HG02970 (cell line): ENCODE measurements around the gene PCDHGA1.
"Not testable (repeated sequence)": the region's sequence is repeated elsewhere in the genome, so short reads cannot be mapped to it uniquely, and the experiment has no call there.

Experiments used
- ATAC-seq: cut with Tn5 transposase; IDR thresholded peaks from one replicate; pipeline ENCODE4 v1.9.1; 2021; ENCODE audit warnings: mild to moderate bottlenecking, moderate library complexity, moderate number of reproducible peaks; ENCODE audit not compliant: unreplicated experiment, low FRiP score

PCDHGA1 gene

DNA sequence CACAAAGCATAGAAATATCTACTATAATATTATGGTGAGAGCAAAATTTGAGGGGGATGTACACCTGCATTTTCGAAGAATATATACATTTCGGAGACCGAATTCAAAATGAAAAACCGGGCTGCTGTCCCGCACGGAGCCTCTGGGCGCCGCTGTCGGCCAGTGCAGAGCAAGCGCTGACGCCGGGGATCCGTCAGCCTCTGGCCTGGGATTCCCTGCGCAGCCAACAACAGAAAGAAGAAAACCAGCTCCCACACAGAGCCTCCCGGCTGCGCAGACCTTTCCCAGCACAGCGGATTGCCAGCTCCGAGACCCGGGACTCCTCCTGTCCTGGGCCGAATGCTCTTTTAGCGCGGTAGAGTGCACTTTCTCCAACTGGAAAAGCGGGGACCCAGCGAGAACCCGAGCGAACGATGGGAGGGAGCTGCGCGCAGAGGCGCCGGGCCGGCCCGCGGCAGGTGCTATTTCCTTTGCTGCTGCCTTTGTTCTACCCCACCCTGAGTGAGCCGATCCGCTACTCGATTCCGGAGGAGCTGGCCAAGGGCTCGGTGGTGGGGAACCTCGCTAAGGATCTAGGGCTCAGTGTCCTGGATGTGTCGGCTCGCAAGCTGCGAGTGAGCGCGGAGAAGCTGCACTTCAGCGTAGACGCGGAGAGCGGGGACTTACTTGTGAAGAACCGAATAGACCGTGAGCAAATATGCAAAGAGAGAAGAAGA lies 77.6 kb downstream of the PCDHGA1 start, which contains the start of gene PCDHGB6:
TSS of gene PCDHGB6 (plus strand) at position 232 of the 716 bp plus-strand sequence. CDS start at position 414, 182 bp downstream.
- not testable (repeated sequence) for ATAC-seq

DNA sequence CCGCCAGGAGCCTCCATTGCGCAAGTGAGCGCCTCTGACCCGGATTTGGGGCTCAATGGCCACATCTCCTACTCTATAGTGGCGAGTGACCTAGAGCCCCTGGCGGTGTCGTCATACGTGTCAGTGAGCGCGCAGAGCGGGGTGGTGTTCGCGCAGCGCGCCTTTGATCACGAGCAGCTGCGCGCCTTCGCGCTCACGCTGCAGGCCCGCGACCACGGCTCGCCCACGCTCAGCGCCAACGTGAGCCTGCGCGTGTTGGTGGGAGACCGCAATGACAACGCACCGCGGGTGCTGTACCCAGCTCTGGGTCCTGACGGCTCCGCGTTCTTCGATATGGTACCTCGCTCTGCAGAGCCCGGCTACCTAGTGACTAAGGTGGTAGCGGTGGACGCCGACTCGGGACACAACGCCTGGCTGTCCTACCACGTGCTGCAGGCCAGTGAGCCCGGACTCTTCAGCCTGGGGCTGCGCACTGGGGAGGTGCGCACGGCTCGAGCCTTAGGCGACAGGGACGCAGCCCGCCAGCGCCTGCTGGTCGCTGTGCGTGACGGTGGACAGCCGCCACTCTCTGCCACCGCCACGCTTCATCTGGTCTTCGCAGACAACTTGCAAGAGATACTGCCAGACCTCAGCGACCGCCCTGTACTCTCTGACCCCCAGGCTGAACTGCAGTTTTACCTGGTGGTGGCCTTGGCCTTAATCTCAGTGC lies 79.4 kb downstream of the PCDHGA1 start:
- ATAC-seq: no peak

DNA sequence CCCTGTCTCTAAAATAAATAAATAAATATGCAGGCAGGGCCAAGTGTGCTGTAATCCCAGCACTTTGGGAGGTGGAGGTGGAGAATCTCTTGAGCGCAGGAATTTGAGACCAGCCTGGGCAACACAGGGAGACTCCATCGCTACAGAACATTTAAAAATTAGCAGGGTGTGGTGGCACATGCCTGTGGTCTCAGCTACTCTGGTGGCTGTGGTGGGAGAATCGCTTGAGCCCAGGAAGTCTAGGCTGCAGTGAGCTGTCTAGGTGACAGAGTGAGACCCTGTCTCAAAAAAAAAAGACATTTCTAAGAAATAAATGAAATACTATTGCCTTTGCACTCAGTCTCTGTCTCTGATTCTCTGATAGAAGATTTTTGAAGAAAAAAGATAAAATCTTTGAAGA lies 81.3 kb downstream of the PCDHGA1 start:
- no peak for ATAC-seq

DNA sequence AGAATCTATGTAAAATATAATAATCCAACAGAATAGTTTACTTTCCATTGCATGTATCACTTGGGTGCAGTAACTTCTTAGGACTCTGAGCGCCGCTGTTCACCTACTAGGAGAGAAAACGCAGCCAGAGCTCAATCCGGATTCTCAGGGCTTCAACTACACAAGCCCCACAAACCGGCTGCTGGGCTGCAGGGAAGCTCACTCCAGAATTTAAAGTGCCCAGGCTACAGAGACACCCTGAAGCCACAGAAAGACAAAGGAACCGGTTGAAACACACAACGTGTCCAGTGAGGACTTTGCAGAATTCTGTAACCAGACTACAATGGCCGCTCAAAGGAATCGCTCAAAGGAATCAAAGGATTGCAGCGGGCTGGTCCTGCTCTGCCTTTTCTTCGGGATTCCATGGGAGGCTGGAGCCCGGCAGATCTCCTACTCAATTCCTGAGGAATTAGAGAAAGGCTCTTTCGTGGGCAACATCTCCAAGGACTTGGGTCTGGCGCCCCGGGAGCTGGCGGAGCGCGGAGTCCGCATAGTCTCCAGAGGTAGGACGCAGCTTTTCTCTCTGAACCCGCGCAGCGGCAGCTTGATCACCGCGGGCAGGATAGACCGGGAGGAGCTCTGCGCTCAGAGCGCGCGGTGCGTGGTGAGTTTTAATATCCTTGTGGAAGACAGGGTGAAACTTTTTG lies 82.7 kb downstream of the PCDHGA1 start, which contains the start of gene PCDHGA10:
TSS of gene PCDHGA10 (plus strand) at position 134 of the 686 bp plus-strand sequence. CDS start at position 323, 189 bp downstream.
- no peak for ATAC-seq

DNA sequence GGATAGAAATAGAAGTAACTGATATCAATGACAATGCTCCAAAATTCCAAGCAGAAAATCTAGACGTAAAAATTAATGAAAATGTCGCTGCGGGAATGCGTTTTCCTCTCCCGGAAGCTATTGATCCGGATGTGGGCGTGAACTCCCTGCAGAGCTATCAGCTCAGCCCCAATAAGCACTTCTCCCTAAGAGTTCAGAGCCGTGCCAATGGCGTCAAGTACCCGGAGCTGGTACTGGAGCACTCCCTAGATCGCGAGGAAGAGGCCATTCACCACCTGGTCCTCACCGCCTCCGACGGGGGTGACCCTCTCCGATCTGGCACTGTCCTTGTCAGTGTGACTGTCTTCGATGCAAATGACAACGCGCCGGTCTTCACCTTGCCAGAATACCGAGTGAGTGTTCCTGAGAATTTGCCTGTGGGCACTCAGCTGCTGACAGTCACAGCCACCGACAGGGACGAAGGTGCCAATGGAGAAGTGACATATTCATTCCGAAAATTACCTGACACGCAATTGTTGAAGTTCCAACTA lies 83.3 kb downstream of the PCDHGA1 start:
- ATAC-seq: no peak

DNA sequence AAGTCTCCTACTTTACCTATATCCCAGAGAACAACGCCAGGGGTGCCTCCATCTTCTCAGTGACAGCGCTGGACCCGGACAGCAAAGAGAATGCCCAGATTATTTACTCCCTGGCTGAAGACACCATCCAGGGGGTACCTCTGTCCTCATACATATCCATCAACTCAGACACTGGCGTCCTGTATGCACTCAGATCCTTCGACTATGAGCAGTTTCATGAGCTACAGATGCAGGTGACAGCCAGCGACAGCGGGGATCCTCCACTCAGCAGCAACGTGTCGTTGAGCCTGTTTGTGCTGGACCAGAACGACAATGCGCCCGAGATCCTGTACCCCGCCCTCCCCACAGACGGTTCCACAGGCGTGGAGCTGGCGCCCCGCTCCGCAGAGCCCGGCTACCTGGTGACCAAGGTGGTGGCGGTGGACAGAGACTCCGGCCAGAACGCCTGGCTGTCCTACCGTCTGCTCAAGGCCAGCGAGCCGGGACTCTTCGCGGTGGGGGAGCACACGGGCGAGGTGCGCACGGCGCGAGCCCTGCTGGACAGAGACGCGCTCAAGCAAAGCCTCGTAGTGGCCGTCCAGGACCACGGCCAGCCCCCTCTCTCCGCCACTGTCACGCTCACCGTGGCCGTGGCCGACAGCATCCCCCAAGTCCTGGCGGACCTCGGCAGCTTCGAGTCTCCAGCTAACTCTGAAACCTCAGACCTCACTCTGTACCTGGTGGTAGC lies 84.4 kb downstream of the PCDHGA1 start:
- ATAC-seq: not testable (repeated sequence)

DNA sequence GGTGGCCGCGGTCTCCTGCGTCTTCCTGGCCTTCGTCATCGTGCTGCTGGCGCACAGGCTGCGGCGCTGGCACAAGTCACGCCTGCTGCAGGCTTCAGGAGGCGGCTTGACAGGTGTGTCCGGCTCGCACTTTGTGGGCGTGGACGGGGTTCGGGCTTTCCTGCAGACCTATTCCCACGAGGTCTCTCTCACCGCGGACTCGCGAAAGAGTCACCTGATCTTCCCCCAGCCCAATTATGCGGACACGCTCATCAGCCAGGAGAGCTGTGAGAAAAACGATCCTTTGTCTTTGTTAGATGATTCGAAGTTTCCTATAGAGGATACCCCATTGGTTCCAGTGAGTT lies 84.9 kb downstream of the PCDHGA1 start:
- not testable (repeated sequence) for ATAC-seq

DNA sequence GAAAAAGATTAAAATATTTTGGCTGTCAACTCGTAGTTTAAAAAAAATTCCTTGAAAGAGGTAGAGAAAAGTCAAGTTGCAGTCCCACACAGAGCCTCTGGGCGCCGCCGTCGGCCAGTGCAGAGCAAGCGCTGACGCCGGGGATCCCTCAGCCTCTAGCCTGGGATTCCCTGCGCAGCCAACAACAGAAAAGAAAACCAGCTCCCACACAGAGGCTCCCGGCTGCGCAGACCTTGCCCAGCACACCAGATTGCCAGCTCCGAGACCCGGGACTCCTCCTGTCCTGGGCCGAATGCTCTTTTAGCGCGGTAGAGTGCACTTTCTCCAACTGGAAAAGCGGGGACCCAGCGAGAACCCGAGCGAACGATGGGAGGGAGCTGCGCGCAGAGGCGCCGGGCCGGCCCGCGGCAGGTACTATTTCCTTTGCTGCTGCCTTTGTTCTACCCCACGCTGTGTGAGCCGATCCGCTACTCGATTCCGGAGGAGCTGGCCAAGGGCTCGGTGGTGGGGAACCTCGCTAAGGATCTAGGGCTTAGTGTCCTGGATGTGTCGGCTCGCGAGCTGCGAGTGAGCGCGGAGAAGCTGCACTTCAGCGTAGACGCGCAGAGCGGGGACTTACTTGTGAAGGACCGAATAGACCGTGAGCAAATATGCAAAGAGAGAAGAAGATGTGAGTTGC lies 87.3 kb downstream of the PCDHGA1 start, which contains the start of gene PCDHGB7:
TSS of gene PCDHGB7 (plus strand) at position 184 of the 679 bp plus-strand sequence. CDS start at position 367, 183 bp downstream.
- peak; percentile 57 for ATAC-seq

DNA sequence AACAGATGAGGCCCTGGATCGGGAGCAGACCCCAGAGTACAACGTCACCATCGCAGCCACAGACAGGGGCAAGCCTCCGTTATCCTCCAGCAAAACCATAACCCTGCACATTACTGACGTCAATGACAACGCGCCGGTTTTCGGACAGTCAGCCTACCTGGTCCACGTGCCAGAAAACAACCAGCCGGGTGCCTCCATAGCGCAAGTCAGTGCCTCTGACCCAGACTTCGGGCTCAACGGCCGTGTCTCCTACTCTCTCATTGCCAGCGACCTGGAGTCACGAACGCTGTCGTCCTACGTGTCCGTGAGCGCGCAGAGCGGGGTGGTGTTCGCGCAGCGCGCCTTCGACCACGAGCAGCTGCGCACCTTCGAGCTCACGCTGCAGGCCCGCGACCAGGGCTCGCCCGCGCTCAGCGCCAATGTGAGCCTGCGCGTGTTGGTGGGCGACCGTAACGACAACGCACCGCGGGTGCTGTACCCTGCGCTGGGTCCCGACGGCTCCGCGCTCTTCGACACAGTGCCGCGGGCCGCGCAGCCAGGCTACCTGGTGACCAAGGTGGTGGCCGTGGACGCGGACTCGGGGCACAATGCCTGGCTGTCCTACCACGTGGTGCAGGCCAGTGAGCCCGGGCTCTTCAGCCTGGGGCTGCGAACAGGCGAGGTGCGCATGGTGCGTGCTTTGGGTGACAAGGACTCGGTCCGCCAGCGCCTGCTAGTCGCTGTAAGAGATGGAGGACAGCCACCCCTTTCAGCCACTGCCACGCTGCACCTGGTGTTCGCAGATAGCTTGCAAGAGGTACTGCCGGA lies 89.0 kb downstream of the PCDHGA1 start:
- ATAC-seq: no peak

DNA sequence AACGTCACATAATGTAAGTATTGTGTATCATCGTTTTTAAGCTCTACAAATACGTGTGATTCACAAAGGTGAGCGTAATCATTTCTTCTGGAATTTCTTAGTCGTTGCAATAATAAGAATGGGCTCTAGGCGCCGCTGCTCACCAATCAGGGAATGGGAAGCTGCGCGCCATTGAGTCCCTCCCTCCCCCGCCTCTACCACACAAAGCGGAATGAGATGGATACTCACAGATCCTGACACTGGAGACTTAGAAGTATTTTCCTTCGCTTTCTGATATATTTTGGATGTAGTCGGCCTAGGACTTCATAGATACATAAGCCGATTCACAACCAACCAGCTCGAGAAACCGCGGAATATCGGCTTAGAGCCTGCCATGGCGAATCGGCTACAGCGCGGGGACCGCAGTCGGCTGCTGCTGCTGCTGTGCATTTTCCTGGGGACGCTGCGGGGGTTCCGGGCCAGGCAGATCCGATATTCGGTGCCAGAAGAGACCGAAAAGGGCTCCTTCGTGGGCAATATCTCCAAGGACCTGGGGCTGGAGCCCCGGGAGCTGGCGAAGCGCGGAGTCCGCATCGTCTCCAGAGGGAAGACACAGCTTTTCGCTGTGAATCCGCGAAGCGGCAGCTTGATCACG lies 90.7 kb downstream of the PCDHGA1 start, which contains the start of gene PCDHGA11:
TSS of gene PCDHGA11 (plus strand) at position 197 of the 634 bp plus-strand sequence. CDS start at position 374, 177 bp downstream.
- ATAC-seq: no peak

DNA sequence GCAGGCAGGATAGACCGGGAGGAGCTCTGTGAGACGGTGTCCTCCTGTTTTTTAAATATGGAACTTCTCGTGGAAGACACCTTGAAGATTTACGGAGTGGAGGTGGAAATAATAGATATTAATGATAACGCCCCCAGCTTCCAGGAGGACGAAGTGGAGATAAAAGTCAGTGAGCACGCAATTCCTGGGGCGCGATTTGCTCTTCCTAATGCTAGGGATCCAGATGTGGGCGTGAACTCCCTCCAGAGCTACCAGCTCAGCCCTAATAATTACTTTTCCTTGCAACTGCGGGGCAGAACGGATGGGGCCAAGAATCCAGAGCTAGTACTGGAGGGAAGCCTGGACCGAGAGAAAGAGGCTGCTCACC lies 91.2 kb downstream of the PCDHGA1 start:
- ATAC-seq: no peak

DNA sequence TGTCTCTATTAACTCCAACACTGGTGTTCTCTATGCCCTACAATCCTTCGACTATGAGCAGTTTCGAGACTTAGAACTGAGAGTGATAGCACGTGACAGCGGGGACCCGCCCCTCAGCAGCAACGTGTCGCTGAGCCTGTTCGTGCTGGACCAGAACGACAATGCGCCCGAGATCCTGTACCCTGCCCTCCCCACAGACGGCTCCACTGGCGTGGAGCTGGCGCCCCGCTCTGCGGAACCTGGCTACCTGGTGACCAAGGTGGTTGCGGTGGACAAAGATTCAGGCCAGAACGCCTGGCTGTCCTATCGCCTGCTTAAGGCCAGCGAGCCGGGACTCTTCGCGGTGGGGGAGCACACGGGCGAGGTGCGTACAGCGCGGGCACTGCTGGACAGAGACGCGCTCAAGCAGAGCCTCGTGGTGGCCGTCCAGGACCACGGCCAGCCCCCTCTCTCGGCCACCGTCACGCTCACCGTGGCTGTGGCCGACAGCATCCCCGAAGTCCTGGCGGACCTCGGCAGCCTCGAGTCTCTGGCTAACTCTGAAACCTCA lies 92.5 kb downstream of the PCDHGA1 start:
- ATAC-seq: no peak

DNA sequence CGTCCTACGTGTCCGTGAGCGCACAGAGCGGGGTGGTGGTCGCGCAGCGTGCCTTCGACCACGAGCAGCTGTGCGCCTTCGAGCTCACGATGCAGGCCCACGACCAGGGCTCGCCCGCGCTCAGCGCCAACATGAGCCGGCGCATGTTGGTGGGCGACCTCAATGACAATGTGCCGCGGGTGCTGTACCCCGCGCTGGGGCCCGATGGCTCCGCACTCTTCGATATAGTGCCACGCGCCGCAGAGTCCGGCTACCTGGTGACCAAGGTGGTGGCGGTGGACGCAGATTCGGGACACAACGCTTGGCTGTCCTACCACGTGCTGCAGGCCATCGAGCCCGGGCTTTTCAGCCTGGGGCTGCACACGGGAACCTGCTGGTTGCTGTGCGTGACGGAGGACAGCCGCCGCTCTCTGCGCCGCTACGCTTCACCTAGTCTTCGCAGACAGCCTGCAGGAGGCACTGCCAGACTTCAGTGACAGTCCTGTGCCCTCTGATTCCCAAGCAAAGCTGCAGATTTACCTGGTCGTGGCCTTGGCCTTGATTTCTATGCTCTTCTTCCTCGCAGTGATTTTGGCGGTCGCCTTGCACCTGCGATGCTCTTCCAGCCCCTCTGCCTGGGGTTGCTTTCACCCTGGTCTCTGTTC lies 97.6 kb downstream of the PCDHGA1 start:
- no peak for ATAC-seq

DNA sequence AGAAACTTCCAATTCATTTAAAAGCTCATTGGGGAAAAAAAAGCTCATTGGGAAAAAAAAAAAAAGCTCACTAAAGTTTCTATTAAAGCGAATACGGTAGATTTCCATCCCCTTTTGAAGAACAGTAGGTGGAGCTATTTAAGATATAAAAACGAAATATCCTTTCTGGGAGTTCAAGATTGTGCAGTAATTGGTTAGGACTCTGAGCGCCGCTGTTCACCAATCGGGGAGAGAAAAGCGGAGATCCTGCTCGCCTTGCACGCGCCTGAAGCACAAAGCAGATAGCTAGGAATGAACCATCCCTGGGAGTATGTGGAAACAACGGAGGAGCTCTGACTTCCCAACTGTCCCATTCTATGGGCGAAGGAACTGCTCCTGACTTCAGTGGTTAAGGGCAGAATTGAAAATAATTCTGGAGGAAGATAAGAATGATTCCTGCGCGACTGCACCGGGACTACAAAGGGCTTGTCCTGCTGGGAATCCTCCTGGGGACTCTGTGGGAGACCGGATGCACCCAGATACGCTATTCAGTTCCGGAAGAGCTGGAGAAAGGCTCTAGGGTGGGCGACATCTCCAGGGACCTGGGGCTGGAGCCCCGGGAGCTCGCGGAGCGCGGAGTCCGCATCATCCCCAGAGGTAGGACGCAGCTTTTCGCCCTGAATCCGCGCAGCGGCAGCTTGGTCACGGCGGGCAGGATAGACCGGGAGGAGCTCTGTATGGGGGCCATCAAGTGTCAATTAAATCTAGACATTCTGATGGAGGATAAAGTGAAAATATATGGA lies 100.2 kb downstream of the PCDHGA1 start, which contains the start of gene PCDHGA12:
TSS of gene PCDHGA12 (plus strand) at position 176 of the 782 bp plus-strand sequence. CDS start at position 429, 253 bp downstream.
- no peak for ATAC-seq

DNA sequence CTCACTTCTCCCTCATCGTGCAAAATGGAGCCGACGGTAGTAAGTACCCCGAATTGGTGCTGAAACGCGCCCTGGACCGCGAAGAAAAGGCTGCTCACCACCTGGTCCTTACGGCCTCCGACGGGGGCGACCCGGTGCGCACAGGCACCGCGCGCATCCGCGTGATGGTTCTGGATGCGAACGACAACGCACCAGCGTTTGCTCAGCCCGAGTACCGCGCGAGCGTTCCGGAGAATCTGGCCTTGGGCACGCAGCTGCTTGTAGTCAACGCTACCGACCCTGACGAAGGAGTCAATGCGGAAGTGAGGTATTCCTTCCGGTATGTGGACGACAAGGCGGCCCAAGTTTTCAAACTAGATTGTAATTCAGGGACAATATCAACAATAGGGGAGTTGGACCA lies 101.0 kb downstream of the PCDHGA1 start:
- ATAC-seq: no peak

DNA sequence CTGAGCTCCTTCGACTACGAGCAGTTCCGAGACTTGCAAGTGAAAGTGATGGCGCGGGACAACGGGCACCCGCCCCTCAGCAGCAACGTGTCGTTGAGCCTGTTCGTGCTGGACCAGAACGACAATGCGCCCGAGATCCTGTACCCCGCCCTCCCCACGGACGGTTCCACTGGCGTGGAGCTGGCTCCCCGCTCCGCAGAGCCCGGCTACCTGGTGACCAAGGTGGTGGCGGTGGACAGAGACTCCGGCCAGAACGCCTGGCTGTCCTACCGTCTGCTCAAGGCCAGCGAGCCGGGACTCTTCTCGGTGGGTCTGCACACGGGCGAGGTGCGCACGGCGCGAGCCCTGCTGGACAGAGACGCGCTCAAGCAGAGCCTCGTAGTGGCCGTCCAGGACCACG lies 102.0 kb downstream of the PCDHGA1 start:
- not testable (repeated sequence) for ATAC-seq

DNA sequence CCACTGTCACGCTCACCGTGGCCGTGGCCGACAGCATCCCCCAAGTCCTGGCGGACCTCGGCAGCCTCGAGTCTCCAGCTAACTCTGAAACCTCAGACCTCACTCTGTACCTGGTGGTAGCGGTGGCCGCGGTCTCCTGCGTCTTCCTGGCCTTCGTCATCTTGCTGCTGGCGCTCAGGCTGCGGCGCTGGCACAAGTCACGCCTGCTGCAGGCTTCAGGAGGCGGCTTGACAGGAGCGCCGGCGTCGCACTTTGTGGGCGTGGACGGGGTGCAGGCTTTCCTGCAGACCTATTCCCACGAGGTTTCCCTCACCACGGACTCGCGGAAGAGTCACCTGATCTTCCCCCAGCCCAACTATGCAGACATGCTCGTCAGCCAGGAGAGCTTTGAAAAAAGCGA lies 102.4 kb downstream of the PCDHGA1 start:
- not testable (repeated sequence) for ATAC-seq
